Skeletal muscle cell (primary cell): ENCODE measurements around the gene CDH18.
A peak's percentile ranks its signal among the peaks of the same experiment; 100 is the strongest.

Experiments used
- DNase-seq: peaks from one replicate; pipeline ENCODE4 v3.0.0-alpha.2; 2010; ENCODE audit warnings: low read depth
- H3K4me3 ChIP-seq: 2 replicates; pipeline ENCODE4 v1.5.1; 2011; ENCODE audit warnings: low read depth, mild to moderate bottlenecking, control low read depth, low read length, moderate library complexity

Gene CDH18

GRCh38 chr5:19987612-19988361, at the start of gene CDH18:
TSS of gene CDH18 (minus strand) at chr5:19988200. CDS start at chr5:19838986, 149,214 bp downstream.
- H3K4me3 ChIP-seq = peak within 1 kb of the TSS; percentile 57
- DNase-seq = no peak

GRCh38 chr5:20034717-20035116, 46.7 kb upstream of the CDH18 start:
- no peak overlapping the region for H3K4me3 ChIP-seq
- DNase-seq = no peak

GRCh38 chr5:20033881-20034280, 45.9 kb upstream of the CDH18 start:
- DNase-seq = no peak
- H3K4me3 ChIP-seq = no peak overlapping the region

GRCh38 chr5:20032896-20033295, 44.9 kb upstream of the CDH18 start:
- no peak for DNase-seq
- H3K4me3 ChIP-seq = no peak overlapping the region

- no peak overlapping the region for H3K4me3 ChIP-seq
- DNase-seq = no peak
Observed at GRCh38 chr5:20030125-20030524, 42.1 kb upstream of the CDH18 start.

GRCh38 chr5:20029266-20029665, 41.3 kb upstream of the CDH18 start:
- DNase-seq = no peak
- no peak overlapping the region for H3K4me3 ChIP-seq

- no peak overlapping the region for H3K4me3 ChIP-seq
- no peak for DNase-seq
Observed at GRCh38 chr5:20028506-20028905, 40.5 kb upstream of the CDH18 start.

GRCh38 chr5:20023686-20024180, 35.7 kb upstream of the CDH18 start:
- no peak overlapping the region for H3K4me3 ChIP-seq
- DNase-seq = no peak

- no peak overlapping the region for H3K4me3 ChIP-seq
Observed at GRCh38 chr5:20020247-20020646, 32.2 kb upstream of the CDH18 start.

GRCh38 chr5:20017021-20017420, 29.0 kb upstream of the CDH18 start:
- DNase-seq = no peak
- no peak overlapping the region for H3K4me3 ChIP-seq

More at GRCh38 chr5:20020247-20020646, 32.2 kb upstream of the CDH18 start:
- no peak for DNase-seq

- no peak overlapping the region for H3K4me3 ChIP-seq
- DNase-seq = no peak
Observed at GRCh38 chr5:20000416-20000815, 12.4 kb upstream of the CDH18 start.

- no peak for DNase-seq
- H3K4me3 ChIP-seq = peak overlapping the region; percentile 57
Observed at GRCh38 chr5:19988457-19988856, 457 bp upstream of the CDH18 start.

- H3K4me3 ChIP-seq = no peak overlapping the region
- no peak for DNase-seq
Observed at GRCh38 chr5:19986806-19987205, 1.2 kb downstream of the CDH18 start.

GRCh38 chr5:19986031-19986619, 1.9 kb downstream of the CDH18 start:
- no peak overlapping the region for H3K4me3 ChIP-seq
- DNase-seq = peak; percentile 25

- H3K4me3 ChIP-seq = no peak overlapping the region
- no peak for DNase-seq
Observed at GRCh38 chr5:19978476-19978875, 9.5 kb downstream of the CDH18 start.

GRCh38 chr5:19977099-19977498, 10.9 kb downstream of the CDH18 start:
- no peak for DNase-seq
- H3K4me3 ChIP-seq = no peak overlapping the region

- DNase-seq = no peak
- no peak overlapping the region for H3K4me3 ChIP-seq
Observed at GRCh38 chr5:19975795-19976194, 12.2 kb downstream of the CDH18 start.

GRCh38 chr5:19960451-19960850, 27.5 kb downstream of the CDH18 start:
- no peak for DNase-seq
- no peak overlapping the region for H3K4me3 ChIP-seq

GRCh38 chr5:19959830-19960384, 28.1 kb downstream of the CDH18 start:
- no peak for DNase-seq

GRCh38 chr5:19950897-19951296, 37.1 kb downstream of the CDH18 start:
- no peak for DNase-seq
- H3K4me3 ChIP-seq = no peak overlapping the region

More at GRCh38 chr5:19959830-19960384, 28.1 kb downstream of the CDH18 start:
- H3K4me3 ChIP-seq = no peak overlapping the region

GRCh38 chr5:19940192-19940591, 47.8 kb downstream of the CDH18 start:
- no peak overlapping the region for H3K4me3 ChIP-seq
- DNase-seq = no peak
